ENCODE results near the gene STARD4. TPM values are rescaled to one million over a fixed set of nuclear protein-coding genes. Genes with fewer than 3 reads are reported as not detected.

The STARD4 gene
- total and polyA plus RNA-seq, 7 donors: 3.3 to 24.5 (median 8.6) TPM

DNA sequence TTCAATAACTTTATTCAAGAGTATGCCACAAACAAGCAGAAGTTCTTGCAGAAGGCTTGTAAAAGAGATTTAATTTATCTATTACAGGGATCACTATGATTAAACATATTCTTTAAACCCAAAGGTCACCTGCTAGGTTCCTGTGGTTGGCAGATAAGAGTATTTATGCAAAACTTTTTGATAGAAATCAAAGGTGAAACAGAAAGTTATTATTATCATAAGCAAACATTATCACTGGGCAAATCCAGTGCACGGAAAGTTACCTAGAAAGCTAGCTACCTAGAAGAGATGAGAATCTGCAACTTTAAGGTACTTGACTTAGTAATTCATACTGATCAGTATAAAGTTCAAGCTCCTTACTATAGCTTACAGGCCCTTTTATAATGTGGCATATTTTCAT, 3.2 kb downstream of the STARD4 start:
- no peaks in the 10 kb centered on the region for H3K9me3 ChIP-seq
- no peak for DNase-seq
- H3K27me3 ChIP-seq: no peaks in the 10 kb centered on the region
- TF ChIP-seq POLR2A (IDR thresholded peaks at IDR 0.05) (no peak), EP300 (IDR thresholded peaks at IDR 0.05) (no peak), POLR2AphosphoS5 (IDR thresholded peaks at IDR 0.05) (no peak)
- TF ChIP-seq, protein P1, sequence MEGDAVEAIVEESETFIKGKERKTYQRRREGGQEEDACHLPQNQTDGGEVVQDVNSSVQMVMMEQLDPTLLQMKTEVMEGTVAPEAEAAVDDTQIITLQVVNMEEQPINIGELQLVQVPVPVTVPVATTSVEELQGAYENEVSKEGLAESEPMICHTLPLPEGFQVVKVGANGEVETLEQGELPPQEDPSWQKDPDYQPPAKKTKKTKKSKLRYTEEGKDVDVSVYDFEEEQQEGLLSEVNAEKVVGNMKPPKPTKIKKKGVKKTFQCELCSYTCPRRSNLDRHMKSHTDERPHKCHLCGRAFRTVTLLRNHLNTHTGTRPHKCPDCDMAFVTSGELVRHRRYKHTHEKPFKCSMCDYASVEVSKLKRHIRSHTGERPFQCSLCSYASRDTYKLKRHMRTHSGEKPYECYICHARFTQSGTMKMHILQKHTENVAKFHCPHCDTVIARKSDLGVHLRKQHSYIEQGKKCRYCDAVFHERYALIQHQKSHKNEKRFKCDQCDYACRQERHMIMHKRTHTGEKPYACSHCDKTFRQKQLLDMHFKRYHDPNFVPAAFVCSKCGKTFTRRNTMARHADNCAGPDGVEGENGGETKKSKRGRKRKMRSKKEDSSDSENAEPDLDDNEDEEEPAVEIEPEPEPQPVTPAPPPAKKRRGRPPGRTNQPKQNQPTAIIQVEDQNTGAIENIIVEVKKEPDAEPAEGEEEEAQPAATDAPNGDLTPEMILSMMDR (IDR thresholded peaks at IDR 0.05): no peak
- intact Hi-C loops (cut with DNase I): no loop called here
- 13 to 57% methylated on average over 1 of the region's 1 CpG for WGBS, 2 donors
- H3K27ac ChIP-seq: no peak overlapping the region
- no peak overlapping the region for H3K4me3 ChIP-seq
- no peaks in the 10 kb centered on the region for H3K36me3 ChIP-seq
- peaks cover 0 to 19% (median 6%) of the 10 kb centered on the region in 4 donors for H3K4me1 ChIP-seq

DNA sequence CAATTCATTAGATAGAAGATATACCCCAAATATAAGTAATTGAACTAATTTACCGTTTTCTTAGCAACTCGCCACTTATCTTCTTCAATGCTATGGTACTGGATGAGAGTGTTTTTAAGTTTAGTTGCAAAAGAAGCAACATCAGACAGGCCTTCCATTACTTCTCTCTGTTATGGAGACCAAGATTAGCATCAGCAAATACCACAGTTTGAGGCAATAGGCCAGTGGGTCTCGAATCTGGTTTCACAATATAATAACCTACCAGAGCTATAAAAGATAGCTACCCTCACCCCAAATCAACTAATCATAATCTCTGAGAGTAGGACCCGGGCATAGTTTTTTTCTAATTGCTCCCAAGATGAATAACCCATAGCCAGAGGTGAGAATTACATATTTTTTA, 5.1 kb downstream of the STARD4 start:
- no peaks in the 10 kb centered on the region for H3K9me3 ChIP-seq
- H3K36me3 ChIP-seq: no peaks in the 10 kb centered on the region
- no peak for DNase-seq
- H3K4me3 ChIP-seq: no peak overlapping the region
- H3K27ac ChIP-seq: no peak overlapping the region
- intact Hi-C loops (cut with DNase I): no loop called here
- no peaks in the 10 kb centered on the region for H3K27me3 ChIP-seq
- 93 to 94% methylated on average over 4 of the region's 4 CpGs for WGBS, 2 donors
- H3K4me1 ChIP-seq: peaks cover 0 to 10% (median 0%) of the 10 kb centered on the region in 4 donors
- no peak for TF ChIP-seq EP300 (IDR thresholded peaks at IDR 0.05)
- TF ChIP-seq, protein P1 (IDR thresholded peaks at IDR 0.05): no peak
- no peak for TF ChIP-seq POLR2A (IDR thresholded peaks at IDR 0.05)
- no peak for TF ChIP-seq POLR2AphosphoS5 (IDR thresholded peaks at IDR 0.05)

DNA sequence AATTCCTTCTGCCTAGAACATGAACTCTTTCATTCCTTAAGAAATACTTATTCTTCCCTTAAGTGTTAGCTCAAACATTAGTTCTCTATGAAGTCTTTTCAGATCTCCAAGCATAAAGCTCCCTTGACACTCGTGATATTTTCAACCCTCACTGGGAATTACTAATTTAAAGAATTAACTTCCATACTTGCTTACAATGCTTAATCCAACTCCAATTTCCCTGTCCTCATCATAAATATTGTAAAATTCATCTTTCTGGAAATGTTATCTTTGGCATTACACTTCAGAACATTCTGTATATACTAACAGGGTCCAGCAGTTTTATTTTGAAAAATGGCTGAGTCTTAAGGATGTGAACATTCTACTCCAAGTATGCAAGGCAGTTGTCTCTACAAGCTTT, 7.2 kb downstream of the STARD4 start:
- TF ChIP-seq POLR2AphosphoS5 (IDR thresholded peaks at IDR 0.05) (no peak), EP300 (IDR thresholded peaks at IDR 0.05) (no peak), POLR2A (IDR thresholded peaks at IDR 0.05) (no peak)
- TF ChIP-seq, protein P1 (IDR thresholded peaks at IDR 0.05): no peak
- Histone ChIP-seq H3K27me3 (no peaks in the 10 kb centered on the region), H3K4me1 (no peaks in the 10 kb centered on the region), H3K36me3 (peaks cover 0 to 11% (median 0%) of the 10 kb centered on the region in 4 donors), H3K4me3 (no peak overlapping the region), H3K27ac (no peak overlapping the region), H3K9me3 (no peaks in the 10 kb centered on the region)
- intact Hi-C loops (cut with DNase I): no loop called here
- no peak for DNase-seq
- WGBS, 2 donors: 67 to 85% methylated on average over 1 of the region's 1 CpG

DNA sequence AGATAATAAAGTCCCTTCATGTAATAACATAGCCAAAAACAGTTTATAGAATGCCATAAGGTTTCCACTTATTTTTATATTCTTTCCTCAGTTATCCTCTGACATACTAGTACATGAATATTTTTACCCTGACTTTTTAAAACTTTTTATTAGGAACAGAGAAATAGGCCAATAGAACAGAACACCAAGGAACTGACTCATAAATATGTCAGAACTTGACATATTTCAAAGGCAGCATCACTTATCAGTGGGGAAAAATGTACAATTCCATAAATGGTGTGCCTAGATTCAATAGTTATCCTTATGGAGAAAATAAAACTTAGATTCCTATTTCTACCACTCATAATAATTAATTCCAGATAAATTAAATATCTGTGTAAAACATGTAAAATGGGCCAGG, 9.4 kb downstream of the STARD4 start:
- H3K27ac ChIP-seq: no peak overlapping the region
- intact Hi-C loops (cut with DNase I): no loop called here

DNA sequence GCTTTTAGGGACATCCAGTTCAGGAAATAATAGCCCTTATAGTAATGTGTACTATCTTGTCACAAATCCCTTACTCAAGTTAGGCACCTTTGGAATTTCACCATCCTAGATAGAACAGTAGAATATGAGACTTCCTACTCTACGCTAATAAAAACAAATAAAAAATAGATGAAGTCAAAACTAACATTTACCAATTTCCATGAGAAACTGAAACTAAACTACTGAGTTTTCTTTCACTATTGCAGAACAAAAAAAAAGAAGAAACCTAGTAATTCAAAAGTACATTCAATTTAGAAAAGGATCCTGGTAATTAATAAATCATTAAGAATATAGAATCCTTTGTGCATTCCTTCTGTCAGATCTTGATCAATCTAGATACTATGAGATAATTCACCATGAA, 14.0 kb downstream of the STARD4 start:
- no peak for DNase-seq
- 71 to 80% methylated on average over 1 of the region's 1 CpG for WGBS, 2 donors
- Histone ChIP-seq H3K36me3 (peaks cover 0 to 26% (median 0%) of the 10 kb centered on the region in 4 donors), H3K4me1 (no peaks in the 10 kb centered on the region), H3K9me3 (no peaks in the 10 kb centered on the region), H3K4me3 (no peak overlapping the region), H3K27ac (no peak overlapping the region), H3K27me3 (no peaks in the 10 kb centered on the region)
- intact Hi-C loops (cut with DNase I): no loop called here
- TF ChIP-seq, protein P1 (IDR thresholded peaks at IDR 0.05): no peak
- TF ChIP-seq POLR2A (IDR thresholded peaks at IDR 0.05) (no peak), EP300 (IDR thresholded peaks at IDR 0.05) (no peak), POLR2AphosphoS5 (IDR thresholded peaks at IDR 0.05) (no peak)

More for the DNA sequence above, 9.4 kb downstream of the STARD4 start:
- Histone ChIP-seq H3K4me3 (no peak overlapping the region), H3K27me3 (no peaks in the 10 kb centered on the region), H3K4me1 (no peaks in the 10 kb centered on the region), H3K36me3 (peaks cover 0 to 26% (median 0%) of the 10 kb centered on the region in 4 donors), H3K9me3 (no peaks in the 10 kb centered on the region)
- TF ChIP-seq EP300 (IDR thresholded peaks at IDR 0.05): no peak
- no peak for DNase-seq

Measured in sigmoid colon (tissue), 7 donors.